ENCODE results near the gene VPS13A.

GRCh38 chr9:77457916-77458592 lies 280.7 kb downstream of the VPS13A start:
- TF ChIP-seq GATA3 (IDR thresholded peaks at IDR 0.05; ENCODE audit: low read depth, low read length) (no peak), GATA2 (IDR thresholded peaks at IDR 0.05; ENCODE audit: low read depth, low read length) (no peak)
